ENCODE results near the gene PLEKHO1. TPM values are rescaled to one million over a fixed set of nuclear protein-coding genes. Genes with fewer than 3 reads are reported as not detected.

PLEKHO1 gene
- total and polyA plus RNA-seq, 2 of the 4 experiments (the other 2 are of a cell fraction) = 51.4 to 56.0 TPM

- peaks cover 26% of the 10 kb centered on the region for H3K4me1 ChIP-seq (ENCODE audit: control insufficient read depth, insufficient read depth, low read length)
- peak overlapping the region; percentile 23; the same call in 1 of the 2 replicates for H2BK120ac ChIP-seq (ENCODE audit: low read depth, low read length)
- H3K9ac ChIP-seq (ENCODE audit: low read depth, low read length) = no peak overlapping the region; the same call in 1 of the 2 replicates
- dilution Hi-C loops (cut with HindIII; ENCODE audit: low sequenced_read_pairs, unreplicated experiment) = no loop called here
- ChIA-PET POLR2A (ENCODE audit: unreplicated experiment) (interaction anchor here (0.6 kb wide), 1 partner anchor 122 kb away, joined by 3 read pairs; no protein-coding TSS in a partner anchor), CTCF (interaction anchor here (0.6 to 1.2 kb wide), 8 partner anchors 10 to 93 kb away, joined by 3 to 8 read pairs (median 3); no protein-coding TSS in a partner anchor)
- peak; percentile 55 for DNase-seq
- no peak overlapping the region for H3K56ac ChIP-seq (ENCODE audit: extremely low read depth, insufficient read depth, low read length)
- H2BK5ac ChIP-seq (ENCODE audit: low read depth, low read length, poor library complexity, severe bottlenecking) = no peak overlapping the region
- H3K14ac ChIP-seq (replicated peaks; ENCODE audit: low read depth, low read length) = no peak overlapping the region
- no peaks in the 10 kb centered on the region for H3K9me3 ChIP-seq (ENCODE audit: control insufficient read depth, insufficient read depth, low read length)
- peak overlapping the region; percentile 27; the same call in 1 of the 2 replicates for H2BK20ac ChIP-seq (ENCODE audit: low read depth, low read length)
- WGBS, 2 experiments (ENCODE audit: extremely low coverage in 2 of 2, insufficient read length in 1 of 2) = no CpG with 5 or more reads among the region's 14 CpGs
- no peak for ATAC-seq (ENCODE audit: low read depth)
- H3K18ac ChIP-seq (ENCODE audit: low read depth, low read length) = no peak overlapping the region
- H3K4me2 ChIP-seq (ENCODE audit: low read depth, low read length) = no peak overlapping the region
- in situ Hi-C loops (cut with MboI; ENCODE audit: low sequenced_read_pairs) = loop anchor here (5.0 kb wide), 2 partner anchors 94 to 204 kb away; no protein-coding TSS in a partner anchor
- H3K4me3 ChIP-seq (ENCODE audit: insufficient read depth, low read depth, low read length) = no peak overlapping the region
- H3K36me3 ChIP-seq (ENCODE audit: control insufficient read depth, insufficient read depth, low read length) = no peaks in the 10 kb centered on the region
- no TSS peak for BruUV-seq (replicated peaks)
- no peaks in the 10 kb centered on the region for H4K20me1 ChIP-seq (ENCODE audit: insufficient read depth, low read length)
- peak overlapping the region; percentile 37 for H2AFZ ChIP-seq (replicated peaks; ENCODE audit: low read length, poor library complexity)
- H3K79me1 ChIP-seq (ENCODE audit: low read depth in 1 of 2, low read length in 2 of 2) = peaks cover 0 to 21% of the 10 kb centered on the region in 2 experiments; a peak in 3 of 4 replicates
- intact Hi-C loops (cut with micrococcal nuclease) = no loop called here
- 0 out of 2 replicates have a peak overlapping the region, but pooled peaks have one; percentile 18 for H4K91ac ChIP-seq (ENCODE audit: insufficient read depth, low read depth, low read length)
- peak overlapping the region in 1 of 2 experiments; percentile 65; a peak in 1 of 4 replicates for H4K8ac ChIP-seq (ENCODE audit: low read depth in 2 of 2, low read length in 2 of 2)
- H3K4ac ChIP-seq (ENCODE audit: low read depth, low read length) = peak overlapping the region; percentile 65; the same call in 1 of the 2 replicates
- peaks cover 19% of the 10 kb centered on the region for H3K9me1 ChIP-seq (ENCODE audit: insufficient read depth, low read length)
- no peaks in the 10 kb centered on the region for H3K27me3 ChIP-seq (ENCODE audit: control insufficient read depth, insufficient read depth, low read length)
- H2BK15ac ChIP-seq (ENCODE audit: low read depth, low read length) = peak overlapping the region; percentile 74; the same call in 2 of the 3 replicates
- H2AK5ac ChIP-seq (ENCODE audit: low read depth, low read length) = peak overlapping the region; percentile 62; the same call in 1 of the 2 replicates
- H4K5ac ChIP-seq (ENCODE audit: low read depth, low read length) = no peak overlapping the region
- H3K27ac ChIP-seq (ENCODE audit: insufficient read depth, low read length) = no peak overlapping the region
- peak; percentile 75 for TF ChIP-seq SMC3 (IDR thresholded peaks at IDR 0.05; ENCODE audit: low read depth, low read length)
- peak; percentile 63; the same call in 1 of the 2 replicates for TF ChIP-seq MAZ (IDR thresholded peaks at IDR 0.05; ENCODE audit: borderline replicate concordance, low read depth, low read length)
- peak; percentile 74 for TF ChIP-seq RAD21 (IDR thresholded peaks at IDR 0.05; ENCODE audit: low read length)
- no peak for TF ChIP-seq CEBPB (IDR thresholded peaks at IDR 0.05; ENCODE audit: low read depth, low read length)
- TF ChIP-seq BHLHE40 (IDR thresholded peaks at IDR 0.05; ENCODE audit: low read depth, low read length) = no peak
- TF ChIP-seq ELK1 (IDR thresholded peaks at IDR 0.05; ENCODE audit: borderline replicate concordance, low read depth, low read length) = no peak
- TF ChIP-seq NFE2L2 (IDR thresholded peaks at IDR 0.05; ENCODE audit: low read depth, low read length) = no peak
- no peak for TF ChIP-seq POLR2A (IDR thresholded peaks at IDR 0.05; ENCODE audit: low read depth, low read length)
- no peak for TF ChIP-seq MAFK (IDR thresholded peaks at IDR 0.05; ENCODE audit: low read depth, low read length)
- TF ChIP-seq, protein P1, sequence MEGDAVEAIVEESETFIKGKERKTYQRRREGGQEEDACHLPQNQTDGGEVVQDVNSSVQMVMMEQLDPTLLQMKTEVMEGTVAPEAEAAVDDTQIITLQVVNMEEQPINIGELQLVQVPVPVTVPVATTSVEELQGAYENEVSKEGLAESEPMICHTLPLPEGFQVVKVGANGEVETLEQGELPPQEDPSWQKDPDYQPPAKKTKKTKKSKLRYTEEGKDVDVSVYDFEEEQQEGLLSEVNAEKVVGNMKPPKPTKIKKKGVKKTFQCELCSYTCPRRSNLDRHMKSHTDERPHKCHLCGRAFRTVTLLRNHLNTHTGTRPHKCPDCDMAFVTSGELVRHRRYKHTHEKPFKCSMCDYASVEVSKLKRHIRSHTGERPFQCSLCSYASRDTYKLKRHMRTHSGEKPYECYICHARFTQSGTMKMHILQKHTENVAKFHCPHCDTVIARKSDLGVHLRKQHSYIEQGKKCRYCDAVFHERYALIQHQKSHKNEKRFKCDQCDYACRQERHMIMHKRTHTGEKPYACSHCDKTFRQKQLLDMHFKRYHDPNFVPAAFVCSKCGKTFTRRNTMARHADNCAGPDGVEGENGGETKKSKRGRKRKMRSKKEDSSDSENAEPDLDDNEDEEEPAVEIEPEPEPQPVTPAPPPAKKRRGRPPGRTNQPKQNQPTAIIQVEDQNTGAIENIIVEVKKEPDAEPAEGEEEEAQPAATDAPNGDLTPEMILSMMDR (conservative IDR thresholded peaks at IDR 0.05; ENCODE audit: low read depth, low read length) = peak; percentile 73
- peak overlapping the region; percentile 75 for H2AK9ac ChIP-seq (replicated peaks; ENCODE audit: low read depth, low read length, poor library complexity)
- H3K23ac ChIP-seq (ENCODE audit: low read depth, low read length) = no peak overlapping the region
Observed at GRCh38 chr1:150165622-150166612, 16.2 kb downstream of the PLEKHO1 start.
